CD4-positive, alpha-beta T cell treated with Interleukin-6 for 4 hours (primary cell): ENCODE measurements around the gene PLPP4.
"Not testable (repeated sequence)": the region's sequence is repeated elsewhere in the genome, so short reads cannot be mapped to it uniquely, and the experiment has no call there.

Experiments used
- DNase-seq: peaks from one replicate; pipeline ENCODE4 v3.0.0-alpha.2; 2020; ENCODE audit warnings: mixed read lengths

Gene PLPP4

GRCh38 chr10:120492346-120492745, 35.3 kb downstream of the PLPP4 start:
- DNase-seq = no peak

GRCh38 chr10:120493411-120494312, 36.6 kb downstream of the PLPP4 start:
- no peak for DNase-seq

GRCh38 chr10:120494313-120494710, 37.3 kb downstream of the PLPP4 start:
- DNase-seq = no peak

- no peak for DNase-seq
These were observed 38.4 kb downstream of the PLPP4 start for GRCh38 chr10:120495226-120496009.

- DNase-seq = no peak
These were observed 42.9 kb downstream of the PLPP4 start for GRCh38 chr10:120499883-120500282.

- no peak for DNase-seq
These were observed 46.7 kb downstream of the PLPP4 start for GRCh38 chr10:120503689-120504088.

GRCh38 chr10:120504227-120504626, 47.2 kb downstream of the PLPP4 start:
- DNase-seq = not testable (repeated sequence)

GRCh38 chr10:120505056-120505455, 48.0 kb downstream of the PLPP4 start:
- DNase-seq = no peak

GRCh38 chr10:120505866-120506265, 48.8 kb downstream of the PLPP4 start:
- no peak for DNase-seq

GRCh38 chr10:120506674-120507073, 49.6 kb downstream of the PLPP4 start:
- DNase-seq = no peak

GRCh38 chr10:120507175-120507574, 50.1 kb downstream of the PLPP4 start:
- DNase-seq = no peak

GRCh38 chr10:120507651-120508050, 50.6 kb downstream of the PLPP4 start:
- no peak for DNase-seq

GRCh38 chr10:120508393-120508792, 51.4 kb downstream of the PLPP4 start:
- DNase-seq = no peak

- DNase-seq = no peak
These were observed 51.9 kb downstream of the PLPP4 start for GRCh38 chr10:120508966-120509365.

GRCh38 chr10:120511165-120511564, 54.1 kb downstream of the PLPP4 start:
- DNase-seq = no peak

GRCh38 chr10:120513307-120513796, 56.3 kb downstream of the PLPP4 start:
- DNase-seq = no peak

- no peak for DNase-seq
These were observed 57.1 kb downstream of the PLPP4 start for GRCh38 chr10:120514035-120514620.

- DNase-seq = no peak
These were observed 57.9 kb downstream of the PLPP4 start for GRCh38 chr10:120514959-120515358.

GRCh38 chr10:120515741-120516140, 58.7 kb downstream of the PLPP4 start:
- DNase-seq = no peak

GRCh38 chr10:120516426-120516825, 59.4 kb downstream of the PLPP4 start:
- DNase-seq = no peak

GRCh38 chr10:120517196-120517595, 60.2 kb downstream of the PLPP4 start:
- no peak for DNase-seq

GRCh38 chr10:120517881-120518484, 61.0 kb downstream of the PLPP4 start:
- no peak for DNase-seq

- DNase-seq = no peak
These were observed 64.9 kb downstream of the PLPP4 start for GRCh38 chr10:120521880-120522279.
